A204.1 (cell line): ENCODE results near the gene TMEM86A.

Experiments used
- FAIRE-seq: peaks from 2 replicates; lab custom pipeline; 2012; peaks lifted over from hg19 to GRCh38; lab: Jason Lieb, UNC

The TMEM86A gene

GRCh38 chr11:18726040-18726439, 27.5 kb downstream of the TMEM86A start, which contains the start of gene IGSF22:
IGSF22 (minus strand) TSS chr11:18726188; CDS start chr11:18724236, 1,952 bp downstream.
- FAIRE-seq: no peak

DNA sequence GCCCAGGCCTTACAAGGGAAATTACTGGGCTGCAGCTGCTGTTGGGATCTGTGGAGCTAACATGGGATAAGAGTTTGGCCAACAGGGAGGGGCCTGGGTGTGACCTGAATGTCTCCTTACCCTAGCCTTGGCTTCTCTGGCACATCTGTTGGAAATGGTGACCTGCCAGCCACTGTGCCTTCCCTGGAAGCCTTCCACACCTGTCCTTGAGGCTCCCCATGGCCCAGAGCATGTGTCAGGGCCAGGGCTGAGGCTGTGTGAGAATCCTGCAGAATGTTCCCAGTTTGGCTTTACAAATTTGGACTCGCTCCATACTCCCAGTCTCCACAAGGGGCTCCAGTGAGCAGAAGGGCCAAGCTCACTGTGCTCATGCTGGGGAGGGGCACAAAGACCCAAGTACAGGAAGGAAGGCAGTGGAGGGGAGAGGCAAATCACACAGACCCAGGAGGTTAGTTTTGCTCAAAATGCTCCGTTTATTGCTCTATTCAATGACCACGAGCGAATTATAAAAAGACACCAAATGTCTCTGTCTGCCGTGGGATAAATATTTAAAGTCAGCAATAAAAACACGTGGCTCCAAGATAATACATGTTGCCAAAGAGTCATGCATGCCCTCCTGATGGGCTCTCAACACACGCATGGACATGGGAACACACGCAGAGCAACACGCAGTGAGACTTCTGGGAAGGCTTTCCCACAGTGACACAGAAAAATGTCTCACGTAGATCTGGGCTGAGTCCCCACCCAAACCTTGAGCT, 29.1 kb downstream of the TMEM86A start:
- FAIRE-seq: no peak

DNA sequence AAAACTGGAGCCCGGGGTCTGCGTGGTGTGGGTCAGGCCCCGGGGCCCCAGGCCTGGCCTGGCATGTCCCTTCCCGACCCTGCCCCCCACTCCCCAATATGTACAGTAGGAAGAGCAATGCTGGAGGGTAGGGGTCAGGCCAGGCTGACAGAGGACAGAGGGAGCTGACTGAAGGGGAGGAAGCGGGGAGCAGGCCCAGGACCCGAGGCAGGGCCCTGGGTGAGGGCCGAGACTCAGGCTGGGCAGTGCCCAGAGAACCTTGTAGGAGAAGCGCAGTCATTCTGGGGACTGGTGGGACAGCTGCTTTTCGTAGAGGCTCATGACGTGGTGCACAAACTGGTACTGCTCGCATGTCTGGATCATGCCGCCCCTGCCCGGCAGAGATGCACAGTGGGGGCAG, 30.1 kb downstream of the TMEM86A start:
- FAIRE-seq: no peak

DNA sequence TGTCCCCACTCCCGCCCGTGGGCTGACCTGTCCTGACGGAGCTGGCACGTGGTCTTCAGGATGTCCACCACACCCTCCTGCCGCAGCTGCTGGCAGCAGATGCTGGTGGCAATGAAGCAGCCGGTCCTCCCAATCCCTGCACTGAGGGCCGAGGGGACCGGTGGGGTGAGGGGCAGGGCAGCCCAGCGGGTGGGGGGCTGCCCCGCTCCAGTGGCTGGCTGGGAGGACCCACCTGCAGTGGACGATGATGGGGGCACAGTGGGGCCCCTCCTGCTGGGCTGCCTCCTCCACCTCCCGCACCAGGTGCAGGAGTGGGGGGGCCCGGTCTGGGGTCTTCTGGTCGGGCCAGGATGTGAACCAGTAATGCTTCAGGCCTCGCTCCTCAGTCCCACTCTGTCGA, 30.8 kb downstream of the TMEM86A start:
- no peak for FAIRE-seq

DNA sequence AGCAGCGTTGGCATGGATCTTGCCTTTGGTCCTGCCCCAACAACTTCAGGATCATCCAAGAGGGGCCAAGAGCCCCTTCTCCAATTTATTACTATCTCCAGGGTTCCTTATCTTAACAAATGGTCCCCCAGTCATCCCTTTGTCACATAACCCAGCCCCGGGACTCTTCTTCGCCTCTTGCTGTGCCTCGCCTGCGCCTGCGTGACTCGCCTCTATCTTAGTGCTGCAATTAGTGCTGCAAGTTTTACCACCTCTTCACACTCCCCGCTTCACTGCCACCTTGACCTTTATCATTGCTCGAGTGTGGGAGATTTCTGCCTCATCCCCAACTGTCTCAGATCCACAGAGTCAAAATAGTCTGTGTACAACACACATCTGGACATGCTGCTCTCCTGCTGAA, 31.4 kb downstream of the TMEM86A start:
- no peak for FAIRE-seq

DNA sequence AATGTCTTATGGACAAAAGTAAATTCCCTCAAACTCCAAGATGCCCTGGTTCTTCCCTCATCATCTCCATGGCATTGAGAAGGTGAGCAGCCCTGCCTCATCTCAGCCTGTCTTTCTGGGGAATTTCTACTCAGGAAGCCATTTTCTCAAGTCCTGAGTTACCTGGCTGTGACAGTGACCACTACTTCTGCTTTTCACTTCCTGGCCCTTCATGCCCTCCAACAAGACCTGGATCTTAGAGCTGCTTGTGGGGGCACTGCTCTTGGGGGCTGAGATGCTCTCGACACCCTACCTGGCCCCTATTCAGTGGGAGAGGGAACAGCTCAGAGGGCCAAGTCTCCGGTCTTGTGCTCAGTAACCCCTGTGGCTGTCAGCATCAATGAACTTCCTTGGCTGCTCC, 32.9 kb downstream of the TMEM86A start:
- no peak for FAIRE-seq

DNA sequence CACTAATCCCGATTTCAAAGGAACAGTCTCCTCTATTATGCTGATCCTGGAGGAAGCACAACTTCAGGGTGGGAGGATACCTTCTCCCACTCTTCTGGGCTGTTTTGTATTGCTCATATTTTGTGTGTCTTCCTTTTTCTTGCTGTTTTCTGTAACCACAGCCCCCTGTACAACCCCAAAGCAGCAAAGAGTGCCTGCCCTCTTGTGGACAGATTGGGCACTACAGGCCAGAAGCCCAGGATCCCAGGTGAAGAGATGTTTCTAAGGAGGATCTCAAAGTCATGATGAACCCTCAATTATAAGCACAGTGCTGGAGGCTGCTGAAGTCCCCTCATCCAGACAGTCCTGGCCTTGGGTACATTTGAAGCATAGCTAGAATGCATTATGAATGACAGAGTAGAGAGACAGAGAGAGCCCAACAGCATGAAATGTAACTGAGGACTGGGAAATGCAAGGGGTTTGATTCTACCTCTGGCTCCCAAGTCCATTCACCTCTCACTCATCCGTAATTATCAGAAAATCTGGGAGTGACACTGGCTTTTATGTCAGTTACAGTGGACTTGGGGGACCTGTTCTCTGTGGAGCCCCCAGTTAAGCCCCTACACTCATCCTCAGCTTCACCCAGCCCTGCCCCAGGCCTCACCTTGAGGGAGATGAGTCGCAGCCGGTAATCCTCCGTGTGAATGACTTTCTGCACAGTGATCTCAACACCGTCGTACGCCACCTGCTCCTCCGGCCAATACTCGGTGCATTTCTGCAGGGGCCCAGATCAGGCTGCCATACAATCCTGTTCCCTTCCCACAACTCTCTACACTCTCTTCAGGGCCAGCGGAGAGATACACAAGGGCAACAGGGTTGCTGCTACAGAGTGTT, 33.6 kb downstream of the TMEM86A start:
- no peak for FAIRE-seq

DNA sequence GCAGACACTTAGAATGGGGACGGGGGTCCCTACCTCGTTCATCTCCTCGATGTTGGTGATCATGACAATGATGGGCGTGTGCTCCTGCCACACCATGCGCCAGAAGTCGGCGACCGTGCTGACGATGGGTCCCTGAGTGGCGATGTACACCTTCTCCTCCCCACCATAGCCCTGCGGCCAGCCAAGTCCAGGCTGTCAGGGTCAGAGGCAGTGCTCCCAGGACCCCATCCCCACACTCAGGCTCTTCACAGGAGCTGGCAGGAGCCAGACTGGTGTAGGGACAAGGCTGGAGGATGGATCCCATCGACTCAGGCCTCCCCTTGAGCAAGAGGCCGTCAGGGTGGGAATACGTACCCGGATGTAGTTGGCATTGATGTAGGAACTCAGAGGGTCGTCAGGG, 34.6 kb downstream of the TMEM86A start:
- no peak for FAIRE-seq

DNA sequence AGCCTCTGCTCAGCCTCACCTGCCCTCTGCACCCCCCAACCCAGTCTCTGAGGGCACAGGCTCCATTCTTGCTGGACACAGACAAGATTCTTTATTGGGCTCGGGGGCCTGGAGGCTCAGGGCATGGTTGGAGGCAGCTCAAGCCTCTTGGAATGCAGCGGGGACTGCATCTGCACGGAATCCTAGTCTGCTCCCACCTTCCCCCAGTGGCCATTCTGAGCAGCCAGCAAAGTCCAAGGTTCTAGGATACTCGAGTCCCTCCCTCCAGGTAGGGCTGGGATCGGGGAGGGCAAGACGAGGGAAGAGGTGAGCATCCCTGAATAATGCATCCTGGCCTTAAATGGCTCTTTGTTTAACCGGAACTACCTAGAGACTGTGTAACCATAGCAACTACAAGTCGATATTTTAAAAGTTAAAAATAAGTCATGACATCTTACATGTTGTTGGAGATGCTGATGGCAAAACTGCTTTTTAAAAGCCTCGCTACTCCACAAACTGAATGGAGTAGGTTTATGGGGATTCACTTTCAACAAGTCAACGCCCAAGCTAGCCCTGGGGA, 38.1 kb downstream of the TMEM86A start:
- FAIRE-seq: no peak

GRCh38 chr11:18737642-18738041, 39.1 kb downstream of the TMEM86A start:
- FAIRE-seq: no peak

DNA sequence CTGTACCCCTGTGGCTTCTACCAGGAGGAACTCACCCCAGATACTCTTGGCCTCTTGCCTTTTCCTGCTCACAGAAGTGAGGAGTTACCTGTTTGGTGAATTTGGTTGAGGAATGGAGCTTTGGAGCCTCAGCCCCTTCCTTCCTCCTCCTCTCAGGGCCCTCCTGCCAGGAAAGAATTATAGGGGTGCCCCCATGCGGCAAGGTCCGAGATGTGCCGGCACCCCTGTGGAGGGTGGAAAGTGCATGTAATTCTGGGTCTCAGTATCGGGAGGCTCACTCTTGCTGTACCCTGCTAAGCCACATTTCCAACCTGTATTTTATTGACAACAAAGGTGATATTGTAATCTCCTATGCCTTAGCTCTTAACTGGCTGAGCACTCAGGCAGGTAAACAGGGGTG, 41.1 kb downstream of the TMEM86A start:
- no peak for FAIRE-seq

DNA sequence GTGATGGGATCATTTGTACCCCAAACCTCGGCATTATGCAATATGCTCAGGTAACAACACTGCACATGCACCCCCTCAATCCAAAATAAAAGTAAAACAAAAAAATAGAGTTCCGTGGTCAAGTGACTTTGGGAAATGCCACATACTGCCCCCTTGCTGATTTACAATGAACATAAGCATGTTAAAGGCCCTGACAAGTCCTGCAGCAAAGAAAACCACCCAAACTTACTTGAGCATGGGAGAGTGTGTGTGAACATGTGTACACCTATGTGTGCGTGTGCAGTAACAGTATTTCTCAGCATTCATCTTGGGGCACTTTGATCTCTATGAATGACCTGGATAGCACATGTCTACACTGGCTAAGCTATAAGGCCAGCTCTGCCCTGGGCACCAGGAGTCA, 43.2 kb downstream of the TMEM86A start:
- FAIRE-seq: no peak

DNA sequence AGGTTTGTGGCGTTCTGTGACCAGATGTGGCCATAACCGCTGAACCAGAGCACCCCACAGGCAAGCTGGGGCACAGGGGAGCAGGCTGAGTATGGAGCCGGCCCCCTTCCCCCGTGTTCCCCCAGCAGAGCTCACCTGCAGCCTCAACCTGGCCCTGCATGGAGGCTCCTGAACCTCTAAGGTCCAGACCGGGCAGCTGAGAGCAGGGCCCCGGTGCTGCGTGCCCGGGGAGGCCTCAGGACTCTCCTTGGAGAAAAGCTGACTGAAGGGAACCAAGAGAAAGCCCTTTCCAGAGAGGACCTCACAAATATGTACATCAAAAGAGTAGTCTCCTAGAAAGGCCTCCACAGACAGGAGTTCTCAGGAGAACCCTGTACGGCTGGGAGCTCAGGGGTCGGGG, 44.8 kb downstream of the TMEM86A start:
- no peak for FAIRE-seq

- FAIRE-seq: no peak
Measured at GRCh38 chr11:18743900-18744514, 45.4 kb downstream of the TMEM86A start.

GRCh38 chr11:18745251-18745650, 46.7 kb downstream of the TMEM86A start:
- no peak for FAIRE-seq

GRCh38 chr11:18748766-18749365, 50.3 kb downstream of the TMEM86A start:
- FAIRE-seq: no peak

DNA sequence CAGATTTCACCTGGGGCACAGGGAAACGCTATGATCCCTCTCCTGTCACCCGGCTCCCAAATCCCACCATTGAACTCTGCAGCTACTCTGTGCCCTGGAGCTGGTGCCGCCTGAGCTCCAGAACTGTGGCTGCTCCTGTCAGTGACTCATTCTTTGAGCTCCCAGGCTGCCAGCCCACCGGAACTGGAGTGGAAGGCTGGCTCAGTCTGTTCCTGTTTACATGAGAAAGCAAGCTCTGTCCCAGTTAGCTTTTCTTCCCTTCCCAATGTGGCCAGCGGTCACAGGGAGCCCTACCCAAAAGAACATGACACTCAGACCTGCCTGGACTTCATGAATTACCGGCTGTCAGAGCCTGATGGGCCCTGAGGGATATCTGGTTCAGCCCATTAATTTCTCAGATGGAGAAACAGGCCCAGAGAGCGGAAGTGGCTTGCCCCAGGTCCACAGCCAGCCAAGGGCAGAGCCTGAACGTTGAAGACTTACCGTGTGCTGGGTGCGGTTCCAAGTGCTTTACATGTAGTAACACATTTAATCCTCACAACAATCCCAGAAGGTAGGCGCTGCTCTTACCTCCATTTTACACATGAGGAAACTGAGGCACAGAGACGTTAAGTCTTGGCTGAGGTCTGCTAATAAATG, 51.2 kb downstream of the TMEM86A start:
- FAIRE-seq: no peak

DNA sequence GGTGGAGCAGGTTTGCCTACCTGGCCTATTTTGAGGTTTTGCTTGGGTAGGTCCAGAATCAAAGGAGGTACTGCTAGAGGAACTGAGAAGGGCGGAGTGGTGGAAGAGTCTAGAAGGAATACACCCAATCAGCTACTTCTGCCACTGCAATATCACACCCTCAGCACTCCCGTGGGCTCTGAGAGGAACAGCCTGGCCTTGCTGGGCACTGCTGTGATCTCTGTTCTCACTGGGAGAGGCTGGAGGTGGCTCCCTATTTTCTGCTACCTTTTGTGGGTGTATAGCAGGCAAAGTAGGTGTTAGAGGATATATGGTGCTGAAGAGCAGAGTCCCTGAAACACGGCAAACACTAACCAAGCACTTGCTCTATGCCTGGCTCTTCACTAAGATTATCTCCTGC, 52.4 kb downstream of the TMEM86A start:
- FAIRE-seq: no peak

GRCh38 chr11:18752502-18752901, 53.9 kb downstream of the TMEM86A start:
- no peak for FAIRE-seq

GRCh38 chr11:18754308-18754707, 55.7 kb downstream of the TMEM86A start:
- no peak for FAIRE-seq
